Natural killer cell (primary cell): Measurements from ENCODE around the gene S1PR3. TPM values are rescaled to one million over a fixed set of nuclear protein-coding genes. Genes with fewer than 3 reads are reported as not detected.

Source experiments
- ATAC-seq, 3 donors: fragments of 150-1000 bp in 2 of 3; fragments of 200-7000 bp in 1 of 3; cut with Tn5 transposase; 1 replicate in 1 of 3; 2 replicates in 2 of 3; pipeline ENCODE4 v1.10.0; 2021; ENCODE audit warnings: mild to moderate bottlenecking in 2 of 3, moderate library complexity in 2 of 3
- DNase-seq, 2 donors: peaks; one replicate each; pipeline versions ENCODE4 v3.0.0 to v3.0.0-alpha.2; 2013 to 2021; ENCODE audit warnings: mixed read lengths in 1 of 2
- H3K27ac ChIP-seq: one replicate; pipeline ENCODE4 v1.5.1; 2013; ENCODE audit warnings: mild to moderate bottlenecking, low read length
- H3K27me3 ChIP-seq: one replicate; pipeline ENCODE4 v1.6.1; 2013; ENCODE audit warnings: low read length; ENCODE audit not compliant: control insufficient read depth, insufficient read depth
- H3K36me3 ChIP-seq: one replicate; pipeline ENCODE4 v1.6.1; 2013; ENCODE audit warnings: low read length; ENCODE audit not compliant: control insufficient read depth, insufficient read depth
- H3K4me1 ChIP-seq: one replicate; pipeline ENCODE4 v1.6.1; 2013; ENCODE audit warnings: low read length; ENCODE audit not compliant: control insufficient read depth, insufficient read depth
- H3K4me3 ChIP-seq: one replicate; pipeline ENCODE4 v1.5.1; 2013; ENCODE audit warnings: low read length
- H3K9me3 ChIP-seq: one replicate; pipeline ENCODE4 v1.6.1; 2013; ENCODE audit warnings: low read length; ENCODE audit not compliant: control insufficient read depth, insufficient read depth
- H3K27ac Mint-ChIP-seq, 2 donors: one replicate each; pipeline ENCODE4 v1.8.0; 2022; ENCODE audit warnings: mild to moderate bottlenecking in 2 of 2, mixed read lengths in 2 of 2, moderate library complexity in 1 of 2
- H3K27me3 Mint-ChIP-seq, 2 donors: one replicate each; pipeline ENCODE4 v1.8.0; 2022; ENCODE audit warnings: low read depth in 2 of 2, mixed read lengths in 2 of 2
- H3K36me3 Mint-ChIP-seq: one replicate; pipeline ENCODE4 v1.8.0; 2022; ENCODE audit warnings: mixed read lengths
- H3K4me1 Mint-ChIP-seq, 2 donors: one replicate each; pipeline ENCODE4 v1.8.0; 2022; ENCODE audit warnings: mixed read lengths in 2 of 2
- H3K4me3 Mint-ChIP-seq: one replicate; pipeline ENCODE4 v1.8.0; 2022; ENCODE audit warnings: mild to moderate bottlenecking, moderate library complexity, mixed read lengths
- H3K9me3 Mint-ChIP-seq, 2 donors: one replicate each; pipeline ENCODE4 v1.8.0; 2022; ENCODE audit warnings: mixed read lengths in 2 of 2
- WGBS: methylation state at CpG from one replicate; pipeline ENCODE4 v1.1.7; 2013; ENCODE audit warnings: missing lambda C conversion rate; ENCODE audit not compliant: insufficient coverage; 5-methylcytosine and 5-hydroxymethylcytosine counted together
- intact Hi-C: fragments of 100-400 bp; cut with micrococcal nuclease; formaldehyde crosslinking; loops from one replicate; pipeline ENCODE4 v1.14.2; 2022
- total RNA-seq, 4 donors: library from RNA; stranded (reverse); fragments of 120-200 nt in 1 of 4; gene quantifications; one replicate each; pipeline versions ENCODE4 v1.2.3 to v1.2.4, GENCODE V29; 2013 to 2022
- TF ChIP-seq, protein P1 (sequence below): fragments of 200-600 bp; IDR thresholded peaks from one replicate; pipeline ENCODE4 v1.8.0; 2022; ENCODE audit warnings: antibody characterized with exemption

Gene S1PR3
- total RNA-seq, 3 donors from 2014 or later (not counting 1 experiment from before 2014, with no cell fraction given): 1.1 to 1.5 TPM; not detected in 1

DNA sequence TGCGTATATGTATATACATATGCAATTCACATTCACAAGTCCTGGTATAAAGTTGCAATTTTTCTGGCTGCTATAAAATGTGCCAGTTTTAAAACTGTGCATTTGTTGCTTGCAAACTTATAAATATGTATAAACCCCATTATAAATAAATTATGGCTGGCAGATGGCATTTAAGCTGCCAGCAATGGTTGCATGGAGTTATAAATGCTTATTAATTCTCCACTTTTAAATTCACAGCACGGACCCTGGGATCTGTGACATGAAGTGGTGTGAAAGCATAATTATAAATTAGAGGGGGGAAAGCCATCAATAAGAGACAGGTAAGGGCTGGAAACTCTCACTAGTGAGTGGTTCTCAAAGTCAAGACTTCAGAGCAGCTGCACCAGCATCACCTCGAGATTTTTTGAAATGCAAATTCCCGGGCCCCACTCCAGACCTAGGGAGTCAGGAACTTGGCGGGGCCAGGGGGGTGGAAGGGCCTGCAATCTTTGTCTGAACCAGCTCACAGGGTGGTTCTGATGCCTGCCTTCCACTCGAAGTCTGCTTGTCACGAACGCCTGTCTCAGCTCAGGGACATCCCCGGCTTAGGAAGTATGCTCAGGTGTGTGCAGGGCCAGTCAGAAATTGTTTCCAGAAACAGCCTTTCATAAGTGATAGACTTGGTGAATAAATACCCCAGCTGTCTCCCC lies 16.9 kb downstream of the S1PR3 start:
- no peak for DNase-seq
- WGBS: 83% methylated on average over 8 of the region's 9 CpGs
- intact Hi-C loops: no loop called here
- Mint-ChIP-seq H3K4me3 (no peak overlapping the region), H3K9me3 (no peaks in the 10 kb centered on the region), H3K4me1 (no peaks in the 10 kb centered on the region), H3K27ac (no peak overlapping the region), H3K36me3 (no peaks in the 10 kb centered on the region), H3K27me3 (peaks cover 8 to 36% of the 10 kb centered on the region in 2 donors)
- ATAC-seq: no peak
- Histone ChIP-seq H3K4me1 (no peaks in the 10 kb centered on the region), H3K27ac (no peak overlapping the region), H3K27me3 (no peaks in the 10 kb centered on the region), H3K36me3 (no peaks in the 10 kb centered on the region), H3K9me3 (no peaks in the 10 kb centered on the region), H3K4me3 (no peak overlapping the region)
- TF ChIP-seq, protein P1, sequence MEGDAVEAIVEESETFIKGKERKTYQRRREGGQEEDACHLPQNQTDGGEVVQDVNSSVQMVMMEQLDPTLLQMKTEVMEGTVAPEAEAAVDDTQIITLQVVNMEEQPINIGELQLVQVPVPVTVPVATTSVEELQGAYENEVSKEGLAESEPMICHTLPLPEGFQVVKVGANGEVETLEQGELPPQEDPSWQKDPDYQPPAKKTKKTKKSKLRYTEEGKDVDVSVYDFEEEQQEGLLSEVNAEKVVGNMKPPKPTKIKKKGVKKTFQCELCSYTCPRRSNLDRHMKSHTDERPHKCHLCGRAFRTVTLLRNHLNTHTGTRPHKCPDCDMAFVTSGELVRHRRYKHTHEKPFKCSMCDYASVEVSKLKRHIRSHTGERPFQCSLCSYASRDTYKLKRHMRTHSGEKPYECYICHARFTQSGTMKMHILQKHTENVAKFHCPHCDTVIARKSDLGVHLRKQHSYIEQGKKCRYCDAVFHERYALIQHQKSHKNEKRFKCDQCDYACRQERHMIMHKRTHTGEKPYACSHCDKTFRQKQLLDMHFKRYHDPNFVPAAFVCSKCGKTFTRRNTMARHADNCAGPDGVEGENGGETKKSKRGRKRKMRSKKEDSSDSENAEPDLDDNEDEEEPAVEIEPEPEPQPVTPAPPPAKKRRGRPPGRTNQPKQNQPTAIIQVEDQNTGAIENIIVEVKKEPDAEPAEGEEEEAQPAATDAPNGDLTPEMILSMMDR: no peak

GRCh38 chr9:89008744-89009545 lies 17.7 kb downstream of the S1PR3 start:
- H3K36me3 Mint-ChIP-seq: no peaks in the 10 kb centered on the region
- H3K4me1 Mint-ChIP-seq: no peaks in the 10 kb centered on the region
- H3K36me3 ChIP-seq: no peaks in the 10 kb centered on the region
- no peaks in the 10 kb centered on the region for H3K4me1 ChIP-seq
- intact Hi-C loops: no loop called here
- H3K27me3 ChIP-seq: no peaks in the 10 kb centered on the region
- H3K4me3 ChIP-seq: no peak overlapping the region
- H3K27ac ChIP-seq: no peak overlapping the region
- H3K9me3 Mint-ChIP-seq: no peaks in the 10 kb centered on the region
- H3K4me3 Mint-ChIP-seq: no peak overlapping the region
- DNase-seq: no peak
- WGBS: 77% methylated on average over 12 of the region's 12 CpGs
- H3K9me3 ChIP-seq: no peaks in the 10 kb centered on the region
- H3K27me3 Mint-ChIP-seq: peaks cover 8 to 29% of the 10 kb centered on the region in 2 donors
- ATAC-seq: no peak
- H3K27ac Mint-ChIP-seq: no peak overlapping the region
- TF ChIP-seq, protein P1: no peak

GRCh38 chr9:89009546-89009840 lies 18.2 kb downstream of the S1PR3 start:
- no peak for DNase-seq
- Histone ChIP-seq H3K27me3 (no peaks in the 10 kb centered on the region), H3K4me1 (no peaks in the 10 kb centered on the region), H3K27ac (no peak overlapping the region), H3K4me3 (no peak overlapping the region), H3K36me3 (no peaks in the 10 kb centered on the region), H3K9me3 (no peaks in the 10 kb centered on the region)
- WGBS: 90% methylated on average over 9 of the region's 9 CpGs
- peaks cover 8 to 29% of the 10 kb centered on the region in 2 donors for H3K27me3 Mint-ChIP-seq
- TF ChIP-seq, protein P1: no peak
- no peaks in the 10 kb centered on the region for H3K4me1 Mint-ChIP-seq
- no peak for ATAC-seq
- no peak overlapping the region for H3K27ac Mint-ChIP-seq
- intact Hi-C loops: no loop called here
- H3K4me3 Mint-ChIP-seq: no peak overlapping the region
- no peaks in the 10 kb centered on the region for H3K9me3 Mint-ChIP-seq
- H3K36me3 Mint-ChIP-seq: no peaks in the 10 kb centered on the region
